Mesodermal cell (in vitro differentiated cells): ENCODE data around the gene TMEM225B.

Experiments
- H3K27ac ChIP-seq: 2 replicates; pipeline ENCODE4 v1.7.0; 2013; ENCODE audit warnings: mild to moderate bottlenecking, low read depth, low read length, moderate library complexity; ENCODE audit not compliant: severe bottlenecking
- H3K36me3 ChIP-seq: 2 replicates; pipeline ENCODE4 v1.7.1; 2013; ENCODE audit warnings: mild to moderate bottlenecking, low read length, moderate library complexity; ENCODE audit not compliant: control insufficient read depth, insufficient read depth
- H3K4me1 ChIP-seq: one replicate; pipeline ENCODE4 v1.7.1; 2013; ENCODE audit warnings: mild to moderate bottlenecking, low read length; ENCODE audit not compliant: insufficient read depth, control insufficient read depth, poor library complexity, severe bottlenecking
- H3K4me3 ChIP-seq: 2 replicates; pipeline ENCODE4 v1.7.0; 2013; ENCODE audit warnings: low read length, control low read depth, mild to moderate bottlenecking; ENCODE audit not compliant: insufficient read depth, poor library complexity, severe bottlenecking; ENCODE audit errors: extremely low read depth
- H3K9me3 ChIP-seq: 2 replicates; pipeline ENCODE4 v1.7.1; 2013; ENCODE audit warnings: mild to moderate bottlenecking, low read length, moderate library complexity; ENCODE audit not compliant: control insufficient read depth
- WGBS, 2 experiments: methylation state at CpG; one replicate each; pipeline ENCODE4 v1.1.5; 2013; ENCODE audit warnings: missing lambda C conversion rate in 2 of 2; ENCODE audit not compliant: insufficient coverage in 2 of 2; 5-methylcytosine and 5-hydroxymethylcytosine counted together

Gene TMEM225B

GRCh38 chr7:99607548-99607947, 9.5 kb downstream of the TMEM225B start:
- Histone ChIP-seq H3K9me3 (no peaks in the 10 kb centered on the region), H3K4me3 (no peak overlapping the region), H3K4me1 (no peaks in the 10 kb centered on the region), H3K27ac (no peak overlapping the region), H3K36me3 (no peaks in the 10 kb centered on the region)
- 64 to 77% methylated on average over 8 of the region's 9 CpGs for WGBS, 2 experiments

- Histone ChIP-seq H3K27ac (no peak overlapping the region), H3K4me1 (peaks cover 14% of the 10 kb centered on the region)
- WGBS, 2 experiments: 100% methylated on average over 1 of the region's 3 CpGs; no CpG with 5 or more reads in 1 of the 2 experiments
These were observed 16.4 kb downstream of the TMEM225B start for GRCh38 chr7:99614495-99614894.

GRCh38 chr7:99615989-99616358, 17.9 kb downstream of the TMEM225B start:
- 75 to 92% methylated on average over 4 to 5 of the region's 5 CpGs for WGBS, 2 experiments
- no peaks in the 10 kb centered on the region for H3K9me3 ChIP-seq
- H3K27ac ChIP-seq: peak overlapping the region; percentile 86
- H3K4me3 ChIP-seq: peak overlapping the region; percentile 95
- H3K4me1 ChIP-seq: peaks cover 21% of the 10 kb centered on the region
- H3K36me3 ChIP-seq: peaks cover 27% of the 10 kb centered on the region

More at GRCh38 chr7:99614495-99614894, 16.4 kb downstream of the TMEM225B start:
- Histone ChIP-seq H3K4me3 (no peak overlapping the region), H3K36me3 (peaks cover 12% of the 10 kb centered on the region), H3K9me3 (no peaks in the 10 kb centered on the region)

- H3K27ac ChIP-seq: peak within 1 kb of the TSS; percentile 86
- H3K36me3 ChIP-seq: peaks cover 33% of the 10 kb centered on the region
- no peaks in the 10 kb centered on the region for H3K9me3 ChIP-seq
- H3K4me3 ChIP-seq: peak within 1 kb of the TSS; percentile 95
- 0 to 1% methylated on average over 51 to 55 of the region's 60 CpGs for WGBS, 2 experiments
- peaks cover 21% of the 10 kb centered on the region for H3K4me1 ChIP-seq
These were observed 18.5 kb downstream of the TMEM225B start, which contains the start of gene ZSCAN25 for GRCh38 chr7:99616359-99617191. Gene ZSCAN25 (plus strand): TSS chr7:99616946. CDS start chr7:99619607, 2,661 bp downstream.

- Histone ChIP-seq H3K27ac (peak overlapping the region; percentile 64), H3K4me3 (peak overlapping the region; percentile 95), H3K9me3 (no peaks in the 10 kb centered on the region), H3K36me3 (peaks cover 40% of the 10 kb centered on the region), H3K4me1 (peaks cover 21% of the 10 kb centered on the region)
- WGBS, 2 experiments: 17 to 20% methylated on average over 19 to 22 of the region's 22 CpGs
These were observed 19.2 kb downstream of the TMEM225B start for GRCh38 chr7:99617192-99617781.

- peak overlapping the region; percentile 48 for H3K27ac ChIP-seq
- no peak overlapping the region for H3K4me3 ChIP-seq
- H3K9me3 ChIP-seq: no peaks in the 10 kb centered on the region
- peaks cover 53% of the 10 kb centered on the region for H3K36me3 ChIP-seq
- peaks cover 25% of the 10 kb centered on the region for H3K4me1 ChIP-seq
- 93 to 95% methylated on average over 3 of the region's 3 CpGs for WGBS, 2 experiments
These were observed 20.7 kb downstream of the TMEM225B start for GRCh38 chr7:99618726-99619125.

- Histone ChIP-seq H3K27ac (peak overlapping the region; percentile 48), H3K9me3 (no peaks in the 10 kb centered on the region), H3K4me1 (peaks cover 25% of the 10 kb centered on the region), H3K4me3 (no peak overlapping the region), H3K36me3 (peaks cover 63% of the 10 kb centered on the region)
- 97 to 98% methylated on average over 17 to 18 of the region's 18 CpGs for WGBS, 2 experiments
These were observed 21.6 kb downstream of the TMEM225B start for GRCh38 chr7:99619571-99620130.

- no peak overlapping the region for H3K4me3 ChIP-seq
- peaks cover 25% of the 10 kb centered on the region for H3K4me1 ChIP-seq
- H3K9me3 ChIP-seq: no peaks in the 10 kb centered on the region
- H3K36me3 ChIP-seq: peaks cover 79% of the 10 kb centered on the region
- WGBS, 2 experiments: 96 to 97% methylated on average over 4 of the region's 5 CpGs
- H3K27ac ChIP-seq: no peak overlapping the region
These were observed 23.2 kb downstream of the TMEM225B start for GRCh38 chr7:99621271-99621670.

GRCh38 chr7:99622596-99622995, 24.5 kb downstream of the TMEM225B start:
- no peaks in the 10 kb centered on the region for H3K9me3 ChIP-seq
- no peak overlapping the region for H3K27ac ChIP-seq
- no peak overlapping the region for H3K4me3 ChIP-seq
- H3K4me1 ChIP-seq: peaks cover 24% of the 10 kb centered on the region
- peaks cover 92% of the 10 kb centered on the region for H3K36me3 ChIP-seq
- 95 to 96% methylated on average over 8 to 9 of the region's 10 CpGs for WGBS, 2 experiments

- Histone ChIP-seq H3K36me3 (peaks cover 97% of the 10 kb centered on the region), H3K27ac (no peak overlapping the region), H3K9me3 (no peaks in the 10 kb centered on the region), H3K4me3 (no peak overlapping the region), H3K4me1 (peaks cover 22% of the 10 kb centered on the region)
- WGBS, 2 experiments: 90 to 92% methylated on average over 4 of the region's 7 CpGs
These were observed 25.1 kb downstream of the TMEM225B start for GRCh38 chr7:99623091-99623693.
